ENCODE data around the gene SCEL. TPM values are rescaled to one million over a fixed set of nuclear protein-coding genes. Genes with fewer than 3 reads are reported as not detected.

Gene SCEL
- total RNA-seq = under 0.01 TPM in 1 of 2 replicates, not detected in the other

GRCh38 chr13:77535448-77535847, at the start of gene SCEL:
Gene SCEL (plus strand): TSS chr13:77535706. CDS start chr13:77555876, 20,170 bp downstream.

Other genes with a start within 250 kb of the SCEL start
- gene MYCBP2, start 208.6 kb upstream of the SCEL start, total RNA-seq = 55.3 and 65.1 TPM in 2 replicates
- gene SLAIN1, start 162.0 kb downstream of the SCEL start, total RNA-seq = 0.14 and 0.37 TPM in 2 replicates

All from smooth muscle cell of bladder (primary cell).